CD1c-positive myeloid dendritic cell (primary cell): ENCODE results near the gene DOCK8.
A peak's percentile ranks its signal among the peaks of the same experiment; 100 is the strongest.
"Not testable (repeated sequence)": the region's sequence is repeated elsewhere in the genome, so short reads cannot be mapped to it uniquely, and the experiment has no call there.

Experiments
- DNase-seq: peaks from one replicate; pipeline ENCODE4 v3.0.0-alpha.2; 2016; ENCODE audit errors: extremely low spot score

The DOCK8 gene

DNA sequence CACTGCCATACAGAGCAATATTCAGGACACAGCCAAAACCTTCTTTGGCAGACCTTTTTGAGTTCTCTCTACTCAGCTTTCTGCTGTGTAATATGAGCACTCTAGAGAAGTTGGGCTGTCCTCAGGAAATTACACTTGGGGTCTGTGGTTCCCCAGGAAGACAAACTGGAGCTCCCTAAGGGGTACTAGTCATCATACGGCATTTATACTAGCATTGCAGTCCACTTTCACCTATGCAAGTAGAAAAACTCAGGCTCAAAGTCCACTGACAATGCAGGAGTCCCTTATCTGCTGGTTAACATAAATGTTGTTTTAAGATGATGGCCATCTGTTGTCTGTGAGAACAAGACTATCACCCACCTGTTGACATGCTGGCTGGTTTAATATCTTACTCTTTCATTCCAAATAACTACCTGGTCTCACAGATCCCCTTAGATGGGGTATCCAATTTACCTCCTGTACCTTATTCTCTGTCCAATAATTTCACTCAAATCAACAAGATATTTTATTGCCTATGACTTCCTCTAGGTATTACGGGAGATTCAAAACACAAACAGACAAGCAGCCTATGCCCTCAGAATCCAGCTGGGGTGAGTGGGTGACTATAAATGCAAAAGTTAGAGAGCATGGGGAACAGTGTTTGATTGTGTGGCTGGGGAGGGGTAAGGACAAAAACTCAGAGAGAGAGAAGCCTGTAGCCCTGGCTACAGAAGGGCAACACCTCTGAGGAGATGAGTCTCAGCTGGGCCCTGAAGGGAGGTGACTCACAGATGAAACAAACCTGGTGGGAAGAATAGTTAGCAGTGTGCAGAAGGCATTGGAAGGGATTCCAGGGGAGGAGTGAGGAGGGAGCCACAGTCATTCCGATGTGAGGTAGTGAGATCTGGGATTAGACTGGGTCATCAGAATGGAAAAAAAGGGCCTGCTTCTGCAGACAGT, 10.2 kb downstream of the DOCK8 start:
- DNase-seq = no peak

DNA sequence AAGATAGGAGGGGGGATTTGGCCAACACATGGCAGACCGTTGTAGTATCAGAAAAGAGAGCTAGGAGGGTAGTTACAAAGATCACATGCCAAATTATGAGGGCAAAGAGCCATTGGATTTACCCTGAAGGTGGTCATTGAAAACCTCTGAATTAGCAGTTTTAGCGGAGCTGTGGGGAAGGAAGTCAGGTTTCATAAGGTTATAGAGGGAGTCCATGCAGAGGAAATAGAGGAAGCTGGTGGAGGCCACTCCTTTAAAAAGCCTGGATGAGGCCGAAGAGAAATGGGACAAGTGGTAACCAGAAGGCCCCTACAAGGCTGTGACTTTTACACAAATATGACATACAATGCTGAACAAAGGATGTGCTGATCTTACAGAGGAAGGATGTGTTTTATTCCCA, 13.2 kb downstream of the DOCK8 start:
- peak; percentile 70 for DNase-seq

DNA sequence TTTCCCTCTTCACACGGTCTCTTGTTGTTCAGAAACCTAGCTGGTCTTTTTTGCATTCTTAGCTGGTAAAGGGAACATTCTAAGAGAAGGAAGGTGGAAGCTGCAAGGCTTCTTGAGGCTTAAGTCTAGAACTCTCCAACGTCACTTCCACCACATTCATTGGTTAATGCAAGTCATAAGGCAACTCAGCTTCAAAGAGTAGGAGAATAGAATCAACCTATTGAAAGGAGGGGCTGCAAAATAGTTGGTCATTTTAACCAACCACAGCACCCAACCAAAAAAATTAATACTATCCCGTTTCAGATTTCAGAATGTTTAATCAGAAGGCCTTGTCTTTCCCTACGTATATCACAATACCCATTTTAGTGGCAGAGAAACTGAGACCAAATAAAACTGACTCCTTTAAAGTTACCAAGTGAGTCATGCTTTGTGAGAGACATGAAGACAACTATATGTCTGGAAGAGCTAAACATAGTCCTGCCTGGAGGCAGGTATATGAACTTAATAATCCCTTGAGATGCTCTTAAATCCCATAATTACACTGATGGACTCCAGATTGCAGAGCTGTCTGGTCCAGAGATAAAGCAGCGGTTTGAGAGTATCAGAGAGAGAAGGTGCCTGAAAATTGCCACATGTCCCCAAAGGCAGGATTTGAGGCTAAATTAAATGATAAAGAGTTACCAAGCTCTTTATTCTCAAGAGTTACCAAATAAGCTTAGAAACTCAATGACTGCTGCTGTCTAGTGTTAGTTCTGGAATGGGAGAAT, 14.4 kb downstream of the DOCK8 start:
- DNase-seq = no peak

DNA sequence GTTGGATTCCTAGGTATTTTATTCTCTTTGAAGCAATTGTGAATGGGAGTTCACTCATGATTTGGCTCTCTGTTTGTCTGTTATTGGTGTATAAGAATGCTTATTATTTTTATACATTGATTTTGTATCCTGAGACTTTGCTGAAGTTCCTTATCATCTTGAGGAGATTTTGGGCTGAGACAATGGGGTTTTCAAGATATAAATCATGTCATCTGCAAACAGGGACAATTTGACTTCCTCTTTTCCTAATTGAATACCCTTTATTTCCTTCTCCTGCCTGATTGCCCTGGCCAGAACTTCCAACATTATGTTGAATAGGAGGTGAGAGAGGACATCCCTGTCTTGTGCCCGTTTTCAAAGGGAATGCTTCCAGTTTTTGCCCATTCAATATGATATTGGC, 17.0 kb downstream of the DOCK8 start:
- DNase-seq = not testable (repeated sequence)

DNA sequence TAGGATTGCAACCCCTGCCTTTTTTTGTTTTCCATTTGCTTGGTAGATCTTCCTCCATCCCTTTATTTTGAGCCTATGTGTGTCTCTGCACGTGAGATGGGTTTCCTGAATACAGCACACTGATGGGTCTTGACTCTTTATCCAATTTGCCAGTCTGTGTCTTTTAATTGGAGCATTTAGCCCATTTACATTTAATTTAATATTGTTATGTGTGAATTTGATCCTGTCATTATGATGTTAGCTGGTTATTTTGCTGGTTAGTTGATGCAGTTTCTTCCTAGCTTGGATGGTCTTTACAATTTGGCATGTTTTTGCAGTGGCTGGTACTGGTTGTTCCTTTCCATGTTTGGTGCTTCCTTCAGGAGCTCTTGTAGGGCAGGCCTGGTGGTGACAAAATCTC, 19.0 kb downstream of the DOCK8 start:
- DNase-seq = not testable (repeated sequence)

DNA sequence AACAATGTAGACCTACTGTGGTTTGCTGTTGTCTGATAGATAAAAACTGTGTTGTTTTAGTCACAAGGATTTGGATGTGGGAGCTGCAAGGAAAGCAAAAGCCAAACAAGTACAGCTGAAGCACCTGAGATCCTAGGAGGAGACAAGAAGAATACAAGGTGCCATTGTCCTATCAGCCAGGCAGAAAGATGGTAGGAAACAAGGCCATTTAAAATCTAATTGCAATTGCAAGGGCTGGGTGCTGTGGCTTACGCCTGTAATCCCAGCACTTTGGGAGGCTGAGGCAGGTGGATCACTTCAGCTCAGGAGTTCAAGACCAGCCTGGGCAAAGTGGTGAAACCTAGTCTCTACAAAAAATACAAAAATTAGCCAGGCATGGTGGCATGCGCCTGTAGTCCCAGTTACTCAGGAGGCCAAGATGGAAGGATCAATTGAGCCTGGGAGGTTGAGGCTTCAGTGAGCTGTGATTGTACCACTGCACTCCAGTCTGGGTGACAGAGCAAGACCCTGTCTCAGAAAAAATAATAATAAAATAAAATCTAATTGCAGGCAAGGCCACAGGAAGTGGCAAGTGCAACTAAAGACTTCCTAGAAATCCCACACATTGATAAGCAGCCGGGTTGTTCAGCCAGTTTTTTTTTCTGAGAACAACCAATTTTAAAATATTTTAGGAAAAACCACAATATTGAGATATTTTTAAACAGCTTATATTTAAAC, 22.6 kb downstream of the DOCK8 start:
- no peak for DNase-seq

DNA sequence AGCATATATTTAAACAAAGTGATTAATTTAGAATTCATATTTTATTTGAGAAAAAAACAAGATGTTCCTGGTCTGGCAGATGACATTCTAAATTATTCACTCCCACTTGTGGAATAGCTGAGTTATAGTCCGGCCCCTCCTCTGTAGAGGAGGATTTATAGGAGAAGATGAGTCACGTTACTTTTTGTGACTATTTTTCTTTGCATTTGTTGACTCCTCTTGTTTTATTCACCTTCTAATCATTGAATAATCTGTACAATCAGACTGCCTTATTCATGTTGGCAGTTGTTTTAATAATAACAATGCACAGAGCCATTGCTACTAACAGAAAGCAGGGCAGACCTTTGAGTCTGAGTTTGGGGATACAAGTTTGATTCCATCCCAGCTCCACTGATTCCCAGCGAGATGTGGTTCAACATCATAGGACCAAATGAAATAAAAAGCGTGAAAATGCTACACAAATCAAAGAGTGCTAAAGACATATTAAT, 23.2 kb downstream of the DOCK8 start:
- peak; percentile 12 for DNase-seq

DNA sequence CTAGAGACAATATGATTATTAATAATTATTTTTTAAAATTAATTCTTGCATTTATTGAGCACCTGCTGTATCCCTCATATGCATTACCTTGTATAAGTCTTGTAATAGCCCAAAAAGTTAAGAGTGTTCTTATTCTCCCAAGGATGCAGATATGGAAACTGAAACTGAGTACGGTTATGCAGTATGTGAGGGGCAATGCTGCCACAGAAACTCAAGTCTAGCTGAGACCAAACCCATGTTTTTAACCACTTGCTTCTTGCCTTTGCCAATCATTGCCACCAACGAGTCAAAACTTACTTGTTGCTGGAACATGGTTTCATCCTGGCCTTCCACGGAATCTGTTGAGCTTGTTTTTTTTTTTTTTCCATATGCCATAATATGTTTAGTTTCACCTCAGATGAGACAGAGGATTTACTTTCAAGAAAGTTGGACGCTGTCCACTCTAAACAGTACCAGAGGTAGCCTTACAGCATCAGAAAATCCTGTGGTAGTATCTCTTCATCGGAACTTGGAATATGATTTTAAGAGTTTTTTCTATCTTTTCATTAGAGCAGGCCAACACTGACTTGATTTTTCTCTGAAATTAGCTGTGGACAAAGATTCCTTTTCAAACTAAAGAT, 27.9 kb downstream of the DOCK8 start:
- no peak for DNase-seq

DNA sequence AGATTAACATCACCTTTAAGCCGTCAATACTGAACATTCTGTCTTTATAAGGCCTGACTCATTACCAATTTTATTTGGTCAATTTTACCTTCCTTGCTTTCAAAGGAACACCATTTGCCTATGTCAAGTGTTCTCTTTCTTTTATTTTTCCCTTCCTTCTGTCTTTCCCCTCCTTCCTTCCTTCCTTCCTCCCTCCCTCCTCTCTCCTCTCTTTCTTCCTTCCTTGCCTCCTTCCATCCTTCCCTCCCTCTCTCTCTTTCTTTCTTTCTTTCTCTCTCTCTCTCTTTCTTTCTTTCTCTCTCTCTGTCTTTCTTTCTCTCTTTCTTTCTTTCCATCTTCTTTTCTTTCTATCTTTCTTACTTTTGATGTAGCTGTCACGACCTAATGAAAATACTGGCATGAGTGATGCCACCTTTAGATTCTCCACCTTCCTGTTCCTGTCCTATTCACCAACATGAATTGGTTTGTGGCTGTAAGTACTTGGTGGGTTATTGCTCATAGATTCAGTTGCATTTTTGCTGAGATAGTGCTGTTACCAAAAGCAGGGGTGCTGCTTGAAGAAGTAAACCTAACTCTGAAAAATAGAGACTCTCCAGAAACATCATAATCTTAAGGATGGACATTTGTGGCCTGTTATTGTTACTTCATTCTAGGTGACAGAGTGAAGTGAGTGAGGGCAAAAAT, 33.8 kb downstream of the DOCK8 start:
- DNase-seq = no peak

DNA sequence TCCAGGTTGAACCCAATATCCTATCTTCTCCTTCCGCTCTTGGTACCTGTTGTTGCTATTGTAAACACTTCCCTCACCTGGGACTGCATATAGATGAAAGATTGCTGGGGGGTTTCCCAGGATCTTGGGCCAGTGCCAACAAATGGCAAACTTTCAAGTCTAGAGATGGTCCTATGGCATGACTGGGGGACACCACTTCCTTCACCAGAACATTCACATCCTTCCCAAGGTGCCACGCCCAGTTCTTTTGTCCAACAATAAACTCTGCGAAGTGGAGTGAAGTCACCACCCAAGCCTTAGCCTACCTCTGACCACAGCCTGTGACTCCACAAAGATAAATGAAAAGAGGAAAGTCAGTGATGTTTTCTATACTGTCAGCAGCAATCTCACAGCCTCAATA, 34.4 kb downstream of the DOCK8 start:
- peak; percentile 17 for DNase-seq

DNA sequence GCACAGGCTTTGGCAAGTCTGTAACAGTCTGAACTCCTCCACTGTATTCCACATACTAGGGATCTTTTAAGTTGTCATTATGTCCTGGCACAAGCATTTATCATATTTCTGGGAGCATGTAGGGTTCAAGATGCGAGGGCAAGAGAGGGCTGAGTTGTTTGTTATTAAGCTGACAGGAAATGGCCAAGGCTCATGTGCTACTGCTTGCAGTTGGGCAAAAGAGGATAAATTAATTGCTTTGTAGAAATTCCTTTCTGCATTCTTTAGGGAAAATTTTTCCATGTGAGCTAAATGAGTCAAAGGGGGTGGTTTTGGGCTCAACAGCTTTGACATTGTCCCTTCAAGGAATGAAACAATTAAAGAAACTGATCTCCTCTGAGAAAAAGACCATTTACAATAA, 35.4 kb downstream of the DOCK8 start:
- DNase-seq = no peak

DNA sequence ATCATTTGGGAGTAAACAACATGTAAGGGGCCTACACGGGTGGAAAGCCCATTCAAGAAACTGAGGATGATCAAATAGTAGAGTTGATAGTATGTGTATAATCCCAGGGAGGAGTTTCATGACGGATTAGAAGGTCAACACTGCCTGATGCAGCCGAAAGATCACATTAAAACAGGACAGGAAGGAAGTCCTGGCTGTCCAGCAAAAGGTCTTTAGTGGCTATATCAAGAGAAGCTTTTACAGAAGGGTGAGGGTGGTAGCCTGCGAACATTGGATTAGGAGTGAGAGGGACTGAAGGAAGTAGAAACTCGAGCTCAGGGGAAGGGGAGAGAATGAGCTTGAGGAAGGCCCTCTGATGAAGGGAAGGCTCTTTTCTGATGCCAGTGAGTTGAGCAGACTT, 36.0 kb downstream of the DOCK8 start:
- no peak for DNase-seq

DNA sequence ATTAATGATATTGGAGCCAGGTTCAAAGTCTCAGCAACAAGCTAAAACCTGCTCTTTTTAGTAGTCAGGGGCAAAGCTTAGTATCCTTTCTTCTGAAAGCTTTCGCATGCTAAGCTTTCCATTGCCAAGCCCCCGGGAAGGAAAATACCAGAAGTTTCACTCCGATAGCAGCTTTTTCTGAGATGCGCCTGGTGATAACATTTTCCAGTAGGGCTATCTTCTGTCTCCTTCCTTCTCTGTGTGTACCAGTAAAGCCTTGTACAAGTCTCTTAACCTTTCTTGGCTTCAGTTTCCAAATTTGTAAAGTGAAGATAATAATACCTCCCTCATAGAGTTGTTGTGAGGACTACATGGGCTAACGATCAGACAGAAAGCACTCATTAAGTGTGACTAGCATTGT, 36.7 kb downstream of the DOCK8 start:
- DNase-seq = no peak

DNA sequence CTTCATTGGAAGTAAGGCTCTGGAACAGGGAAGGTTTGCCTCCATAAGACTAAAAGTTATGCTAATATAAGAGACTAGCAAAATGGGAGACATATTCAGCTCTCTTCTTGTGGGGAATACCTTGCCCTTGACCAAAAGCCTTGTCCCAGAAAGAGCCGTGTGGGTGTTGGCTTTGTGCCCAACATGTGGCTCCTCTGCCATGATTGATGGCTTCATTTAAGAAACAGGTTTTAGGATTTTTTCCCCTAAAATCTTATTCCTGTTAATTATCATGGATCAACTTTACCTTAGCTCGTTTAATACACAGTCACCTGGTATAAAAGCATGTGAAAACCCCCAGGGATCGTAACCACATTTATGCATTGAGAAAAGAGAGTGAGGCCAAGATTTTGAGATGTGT, 38.9 kb downstream of the DOCK8 start:
- DNase-seq = no peak

DNA sequence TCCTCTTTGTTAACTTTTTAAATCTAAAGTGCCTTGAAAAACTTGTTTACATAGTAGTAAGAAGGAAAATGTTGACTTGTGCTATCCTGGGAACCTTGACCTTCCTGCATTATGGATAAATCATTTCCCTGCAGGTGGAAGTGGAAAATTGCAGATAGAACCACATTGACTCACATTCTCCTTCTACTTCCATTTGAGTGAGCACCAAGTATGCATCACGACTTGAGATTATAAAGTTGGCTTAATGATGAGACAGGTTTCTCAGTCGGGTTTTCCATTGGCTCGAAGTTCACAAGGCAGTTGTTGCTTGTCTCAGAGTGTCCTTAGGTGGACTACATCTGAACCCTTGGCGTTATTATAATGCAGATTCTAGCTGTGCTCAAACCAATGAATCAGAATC, 39.9 kb downstream of the DOCK8 start:
- no peak for DNase-seq

DNA sequence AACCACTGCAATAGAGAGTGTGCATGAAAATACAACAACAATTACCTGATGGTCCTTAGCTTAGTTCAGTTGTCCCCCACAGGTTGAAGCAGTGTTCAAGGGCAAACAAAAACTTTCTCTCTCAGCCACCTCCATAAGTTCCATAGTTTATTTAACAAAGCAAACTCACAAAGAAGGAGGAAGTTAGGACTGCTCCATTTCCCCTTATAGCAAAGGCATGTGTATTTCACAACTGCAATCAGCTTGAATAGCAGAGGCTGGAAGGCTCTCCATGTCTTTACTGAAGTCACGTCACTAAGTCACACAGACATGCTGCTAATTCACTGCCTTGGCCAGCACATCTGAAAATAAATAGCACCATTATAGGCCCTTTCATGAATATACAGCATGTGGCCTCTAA, 43.3 kb downstream of the DOCK8 start:
- DNase-seq = peak; percentile 80

DNA sequence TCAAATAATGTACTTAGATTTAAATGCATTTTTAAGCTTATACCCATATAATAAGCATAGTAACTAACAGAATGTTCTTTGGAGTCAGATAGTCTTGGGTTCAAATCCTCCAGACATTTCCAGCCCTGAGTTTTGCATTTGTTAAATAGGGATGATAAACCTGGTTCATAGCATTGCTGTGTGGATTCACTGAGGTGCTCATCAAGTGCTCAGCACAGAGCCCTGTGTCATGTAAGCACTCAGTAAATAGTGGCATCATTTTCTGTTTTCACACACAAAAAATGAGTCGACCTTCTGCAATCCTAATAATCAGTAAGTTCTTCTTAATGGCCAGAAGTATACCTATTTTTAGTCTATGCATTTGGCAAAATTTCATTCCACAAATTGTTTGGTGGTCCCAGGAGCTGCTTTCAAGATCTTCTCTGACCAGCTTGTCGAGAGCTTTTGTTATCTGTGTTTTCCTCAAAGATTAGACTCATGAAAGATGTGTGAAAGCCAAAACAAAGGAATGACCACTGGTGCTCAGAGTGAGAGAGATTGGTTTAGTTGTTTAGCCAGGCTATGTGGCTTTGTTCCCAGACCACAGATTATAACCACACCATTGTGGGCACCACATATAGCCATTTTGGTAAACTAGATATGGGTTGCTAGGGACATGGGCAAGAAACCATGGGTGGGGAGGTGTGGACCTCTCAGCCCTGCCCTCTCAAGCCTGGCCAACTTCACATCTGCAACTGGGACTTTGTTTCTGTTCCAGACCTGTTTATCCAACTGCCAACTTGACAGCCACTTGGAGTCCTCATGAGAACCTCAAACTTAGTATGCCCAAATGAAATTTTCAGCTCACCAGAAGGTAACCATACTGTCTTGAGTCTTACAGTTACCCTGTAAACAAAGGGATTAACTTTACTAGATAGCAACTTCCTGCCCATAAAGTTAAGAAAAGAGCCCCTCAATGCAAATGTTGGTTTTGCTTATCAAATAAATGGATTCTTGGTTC, 45.0 kb downstream of the DOCK8 start:
- DNase-seq = no peak

DNA sequence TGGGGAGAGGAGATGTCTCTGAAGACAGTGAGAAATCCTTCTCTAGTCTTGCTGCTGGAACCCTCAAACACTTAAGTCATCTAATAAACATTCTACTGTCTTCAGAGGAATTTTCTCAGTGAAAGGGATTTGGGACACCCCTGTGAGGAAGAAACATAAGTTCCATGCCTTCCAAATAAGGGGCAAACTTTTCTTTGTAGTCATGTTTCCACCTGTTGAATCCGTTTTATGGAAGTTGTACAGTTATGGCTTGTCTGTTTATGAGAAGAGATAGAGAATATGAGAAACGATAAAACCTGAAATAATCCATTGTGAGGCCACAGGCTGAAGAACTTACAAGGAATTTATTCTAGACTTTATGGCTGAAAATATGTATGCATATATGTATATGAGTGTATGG, 49.6 kb downstream of the DOCK8 start:
- DNase-seq = no peak

DNA sequence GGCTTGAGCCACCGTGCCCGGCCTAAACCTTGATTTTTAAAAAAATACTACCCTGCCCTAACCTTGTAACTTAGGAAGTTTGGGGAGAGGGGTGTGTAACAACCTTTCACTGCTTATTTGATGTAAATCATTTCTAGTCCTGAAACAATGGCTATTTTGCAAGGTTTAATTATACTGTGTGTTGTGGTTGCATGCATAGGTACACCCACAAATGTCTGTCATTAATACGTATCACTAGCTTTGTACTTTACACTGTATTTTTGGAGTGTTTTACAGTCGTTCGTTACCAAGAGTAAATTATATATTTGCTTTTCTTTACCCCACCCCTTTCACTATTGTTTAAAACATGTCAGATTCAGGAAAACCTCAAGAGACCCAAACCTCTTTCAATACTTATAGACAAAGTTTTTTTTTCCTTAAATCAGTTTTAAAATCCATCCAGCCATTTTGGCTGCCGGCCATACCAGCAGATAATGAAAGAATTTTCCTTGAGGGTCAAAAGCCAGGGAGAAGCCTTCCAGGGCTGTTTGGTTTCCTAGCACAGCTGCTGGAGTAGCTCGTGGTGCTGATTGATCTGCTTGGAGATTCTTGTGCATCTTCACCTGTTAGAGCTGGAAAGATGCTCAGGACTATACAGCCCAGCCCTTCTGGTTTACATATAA, 50.7 kb downstream of the DOCK8 start:
- DNase-seq = no peak
